Measurements from ENCODE around the gene RBM18. TPM values are rescaled to one million over a fixed set of nuclear protein-coding genes. Genes with fewer than 3 reads are reported as not detected.

RBM18 gene
- total RNA-seq = 6.2 and 9.0 TPM in 2 replicates

GRCh38 chr9:122264360-122265148, at the start of gene RBM18, which contains the start of gene MRRF:
Gene RBM18, minus strand, starts transcription at chr9:122264840. Its CDS starts 3,348 bp downstream, at chr9:122261492.
Gene MRRF, plus strand, starts transcription at chr9:122264882. Its CDS starts 6,010 bp downstream, at chr9:122270892.

GRCh38 chr9:122228568-122229484, 35.8 kb downstream of the RBM18 start, which contains the start of gene LHX6:
Gene LHX6, minus strand, starts transcription at chr9:122228957. Its CDS starts 217 bp downstream, at chr9:122228740.

Other genes starting within 250 kb of the RBM18 start
- gene TTLL11, start 171.5 kb downstream of the RBM18 start, total RNA-seq = 2.0 and 2.8 TPM in 2 replicates
- gene NDUFA8, start 105.1 kb downstream of the RBM18 start, total RNA-seq = 24.9 and 35.7 TPM in 2 replicates
- gene MORN5, start 104.9 kb downstream of the RBM18 start, total RNA-seq = not detected in 2 replicates
- under 0.01 and 0.13 TPM in 2 replicates for gene LHX6, start 35.9 kb downstream of the RBM18 start, total RNA-seq
- 24.7 and 31.3 TPM in 2 replicates for gene MRRF, start within 50 bp of the RBM18 start, total RNA-seq
- gene PTGS1, start 106.2 kb upstream of the RBM18 start, total RNA-seq = 0.16 and 1.4 TPM in 2 replicates
- gene OR1J1, start 213.1 kb upstream of the RBM18 start, total RNA-seq = not detected in 2 replicates
- gene OR1J2, start 246.0 kb upstream of the RBM18 start, total RNA-seq = not detected in 2 replicates